ENCODE measurements around the gene YY1.

GRCh38 chr14:100239211-100239839, 381 bp downstream of the YY1 start:
- no peak for TF ChIP-seq OSR1 (CRISPR knock-in tag; IDR thresholded peaks at IDR 0.05)
- TF ChIP-seq ISL1 (CRISPR knock-in tag; IDR thresholded peaks at IDR 0.05): no peak
- TF ChIP-seq BACH2 (CRISPR knock-in tag; IDR thresholded peaks at IDR 0.05; ENCODE audit: borderline replicate concordance): no peak
- no peak for TF ChIP-seq PATZ1 (CRISPR knock-in tag; IDR thresholded peaks at IDR 0.05; ENCODE audit: borderline replicate concordance)
- TF ChIP-seq RARB (CRISPR knock-in tag; IDR thresholded peaks at IDR 0.05): no peak
- no peak for TF ChIP-seq CREB5 (CRISPR knock-in tag; IDR thresholded peaks at IDR 0.05; ENCODE audit: low read depth)

Data from SK-N-SH treated with all-trans-retinoic acid at 6 μM for 48 hours (cell line).